GM19240 (cell line): ENCODE measurements around the gene RAD23B.

Experiments used
- DNase-seq: peaks from one replicate; pipeline ENCODE4 v3.0.0; 2011; ENCODE audit warnings: low spot score; ENCODE audit not compliant: insufficient read length

RAD23B gene

DNA sequence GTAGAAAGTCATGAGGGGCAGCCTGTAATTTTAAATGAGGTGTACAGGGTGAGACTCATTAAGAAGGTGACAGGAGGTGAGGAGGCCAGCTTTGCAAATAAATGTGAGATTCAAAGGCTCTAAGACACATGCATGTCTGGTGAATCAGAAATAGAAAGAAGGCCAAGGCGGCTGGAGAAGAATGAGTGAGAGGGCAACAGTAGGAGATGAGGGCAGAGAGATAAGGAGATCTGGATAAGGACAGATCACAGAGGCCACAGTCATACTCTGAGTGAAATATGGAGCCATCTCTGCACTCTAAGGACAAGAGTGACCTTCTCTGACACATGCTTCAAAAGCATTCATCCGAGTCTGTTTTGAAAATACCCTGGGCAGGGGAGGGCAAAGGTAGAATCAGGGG, 90.7 kb downstream of the RAD23B start:
- DNase-seq = no peak

DNA sequence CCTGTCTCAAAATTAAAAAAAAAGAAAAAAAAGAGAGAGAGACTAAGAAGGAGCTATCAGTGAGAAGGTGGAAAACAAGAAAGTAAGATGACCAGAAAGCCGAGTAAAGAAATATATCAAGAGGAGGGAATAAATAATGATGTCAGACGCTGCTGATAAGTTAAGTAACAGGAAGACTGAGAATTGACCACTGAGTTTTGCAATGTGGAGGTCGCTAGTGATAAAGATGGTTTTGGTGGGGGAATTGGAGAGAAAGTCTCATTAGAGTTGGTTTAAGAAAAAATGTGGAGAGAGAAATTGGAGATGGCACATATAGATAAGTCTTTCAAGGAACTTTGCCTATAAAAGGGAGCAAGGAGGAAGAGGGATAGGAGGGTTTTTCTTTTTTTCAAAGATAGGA, 91.9 kb downstream of the RAD23B start:
- no peak for DNase-seq

DNA sequence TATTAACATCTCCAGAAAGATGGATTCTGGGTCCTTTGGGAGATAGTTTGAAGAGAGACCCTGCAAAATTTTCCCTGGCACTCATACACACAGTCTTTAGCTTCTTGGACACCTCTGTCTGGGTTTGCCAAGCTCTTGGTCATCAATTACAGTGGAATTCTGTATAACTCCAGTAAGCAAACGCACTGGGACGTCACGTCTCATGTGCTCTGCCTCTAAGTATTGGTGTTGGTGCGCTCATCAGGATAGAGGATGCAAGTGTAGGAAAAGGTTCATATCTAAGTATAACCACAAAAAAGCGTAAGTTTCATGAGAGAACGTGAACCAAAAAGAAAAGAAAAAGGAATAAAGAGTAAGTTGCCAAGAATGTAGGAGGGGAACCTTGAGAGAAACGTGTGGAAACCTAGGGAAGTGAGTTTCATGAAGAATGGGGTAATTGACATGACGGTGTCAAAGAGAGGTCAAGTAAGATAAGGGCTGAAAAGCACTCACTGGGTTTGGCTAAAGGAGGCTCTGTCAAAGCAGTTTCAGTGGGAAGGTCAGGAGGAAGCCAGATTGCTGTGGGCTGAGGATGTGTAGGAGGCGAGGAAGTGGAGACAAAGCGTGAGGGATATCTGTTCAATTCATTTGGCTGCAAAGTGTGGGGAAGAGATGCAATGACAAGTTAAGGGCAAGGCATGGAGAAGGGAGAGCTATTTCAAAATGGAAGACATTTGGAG, 92.7 kb downstream of the RAD23B start:
- DNase-seq = no peak

DNA sequence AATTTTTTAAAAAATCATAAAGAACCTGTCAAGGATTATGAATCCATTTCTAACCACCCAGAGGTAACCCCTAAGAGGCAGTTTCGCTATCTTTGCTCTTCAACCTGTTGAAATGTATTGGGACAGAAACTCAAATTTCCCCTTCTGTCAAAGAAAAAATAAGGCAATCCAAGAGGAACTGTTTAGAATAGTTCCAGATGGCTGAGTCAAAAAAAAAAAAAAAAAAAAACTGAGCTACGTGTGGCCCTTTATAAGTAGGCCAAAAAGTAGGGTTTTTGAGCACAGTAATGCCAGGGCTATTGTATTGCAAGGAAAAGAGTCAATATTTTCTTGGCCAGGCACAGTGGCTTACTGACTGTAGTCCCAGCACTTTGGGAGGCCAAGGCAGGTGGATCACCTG, 94.9 kb downstream of the RAD23B start:
- DNase-seq = no peak
